AG10803 (cell line): Measurements from ENCODE around the gene CRYBB3.

Source experiments
- DNase-seq: peaks from one replicate; pipeline ENCODE4 v3.0.0; 2010; ENCODE audit warnings: low read depth
- H3K4me3 ChIP-seq: 2 replicates; pipeline ENCODE4 v1.5.1; 2011; ENCODE audit warnings: mild to moderate bottlenecking, low read length, control low read depth
- TF ChIP-seq, protein P1 (sequence below): conservative IDR thresholded peaks from 2 replicates; pipeline ENCODE4 v1.5.1; 2011; ENCODE audit warnings: mild to moderate bottlenecking, low read length, control low read depth, inconsistent platforms

Gene CRYBB3

DNA sequence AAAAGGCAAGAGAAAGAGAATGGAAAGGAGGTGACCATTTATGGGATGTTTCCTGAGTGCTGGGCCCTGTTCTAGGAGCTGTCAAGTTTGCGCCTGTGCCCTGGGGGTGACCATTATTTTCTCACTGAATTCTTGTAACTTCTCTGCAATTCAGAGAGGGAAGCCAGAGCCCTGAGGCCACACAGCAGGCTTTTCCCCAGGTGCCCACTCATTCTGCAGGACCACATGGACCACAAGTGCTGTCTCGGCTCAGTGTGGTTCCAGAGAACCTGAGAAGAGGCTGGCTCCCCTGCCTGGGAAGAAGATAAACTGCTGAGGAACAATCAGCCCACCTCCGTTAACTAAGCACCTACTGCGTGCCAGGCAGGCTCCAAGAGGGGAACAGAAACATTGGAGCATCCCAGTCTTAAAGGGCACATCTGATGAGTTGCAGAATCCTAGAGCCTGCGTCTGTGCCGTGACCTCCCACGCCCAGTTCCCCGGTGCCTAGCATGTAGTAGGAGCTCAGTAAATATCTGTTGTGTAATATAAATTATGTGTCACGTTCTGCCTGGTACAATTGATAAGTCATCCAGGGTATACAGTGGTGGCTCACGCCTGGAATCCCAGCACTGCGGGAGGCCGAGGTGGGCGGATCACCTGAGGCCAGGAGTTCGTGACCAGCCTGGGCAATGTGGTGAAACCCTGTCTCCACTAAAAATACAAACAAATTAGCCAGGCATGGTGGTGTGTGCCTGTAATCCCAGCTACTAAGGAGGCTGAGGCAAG, 31.6 kb upstream of the CRYBB3 start:
- TF ChIP-seq, protein P1, sequence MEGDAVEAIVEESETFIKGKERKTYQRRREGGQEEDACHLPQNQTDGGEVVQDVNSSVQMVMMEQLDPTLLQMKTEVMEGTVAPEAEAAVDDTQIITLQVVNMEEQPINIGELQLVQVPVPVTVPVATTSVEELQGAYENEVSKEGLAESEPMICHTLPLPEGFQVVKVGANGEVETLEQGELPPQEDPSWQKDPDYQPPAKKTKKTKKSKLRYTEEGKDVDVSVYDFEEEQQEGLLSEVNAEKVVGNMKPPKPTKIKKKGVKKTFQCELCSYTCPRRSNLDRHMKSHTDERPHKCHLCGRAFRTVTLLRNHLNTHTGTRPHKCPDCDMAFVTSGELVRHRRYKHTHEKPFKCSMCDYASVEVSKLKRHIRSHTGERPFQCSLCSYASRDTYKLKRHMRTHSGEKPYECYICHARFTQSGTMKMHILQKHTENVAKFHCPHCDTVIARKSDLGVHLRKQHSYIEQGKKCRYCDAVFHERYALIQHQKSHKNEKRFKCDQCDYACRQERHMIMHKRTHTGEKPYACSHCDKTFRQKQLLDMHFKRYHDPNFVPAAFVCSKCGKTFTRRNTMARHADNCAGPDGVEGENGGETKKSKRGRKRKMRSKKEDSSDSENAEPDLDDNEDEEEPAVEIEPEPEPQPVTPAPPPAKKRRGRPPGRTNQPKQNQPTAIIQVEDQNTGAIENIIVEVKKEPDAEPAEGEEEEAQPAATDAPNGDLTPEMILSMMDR = no peak
- DNase-seq = no peak

DNA sequence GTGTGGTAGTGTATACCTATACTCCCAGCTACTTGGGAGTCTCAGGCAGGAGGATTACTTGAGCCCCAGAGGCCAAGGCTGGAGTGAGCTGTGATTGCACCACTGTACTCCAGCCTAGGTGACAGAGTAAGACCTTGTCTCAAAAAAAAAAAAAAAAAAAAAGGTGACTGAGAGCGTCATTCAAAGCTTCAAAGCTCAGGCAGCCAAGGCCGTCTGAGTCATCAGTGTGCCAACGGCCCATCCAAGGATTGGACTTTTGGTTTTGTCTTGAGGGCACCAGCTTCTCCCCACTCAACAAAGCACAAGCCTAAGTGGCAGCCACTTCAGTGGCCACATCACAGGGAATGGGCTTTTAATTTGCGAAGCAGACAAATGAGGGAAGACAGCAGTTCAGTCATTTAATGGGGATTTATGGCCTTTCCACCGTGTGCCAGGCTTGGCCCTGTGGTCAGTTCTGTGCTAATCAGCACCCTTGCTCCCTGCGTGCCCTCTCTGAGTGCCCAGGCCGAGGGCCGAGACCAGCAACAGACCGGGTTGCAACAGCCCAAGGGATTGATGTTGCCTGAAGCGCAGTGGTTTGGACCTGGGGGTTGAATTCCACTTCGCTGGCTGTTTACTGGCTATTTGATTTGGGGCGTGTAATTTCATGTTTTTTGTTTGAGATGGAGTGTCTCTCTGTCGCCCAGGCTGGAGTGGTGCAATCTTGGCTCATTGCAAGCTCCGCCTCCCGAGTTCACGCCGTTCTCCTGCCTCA, 30.2 kb upstream of the CRYBB3 start:
- H3K4me3 ChIP-seq = no peak overlapping the region
- TF ChIP-seq, protein P1 = no peak
- DNase-seq = no peak

More for the DNA sequence above, 31.6 kb upstream of the CRYBB3 start:
- H3K4me3 ChIP-seq = no peak overlapping the region

DNA sequence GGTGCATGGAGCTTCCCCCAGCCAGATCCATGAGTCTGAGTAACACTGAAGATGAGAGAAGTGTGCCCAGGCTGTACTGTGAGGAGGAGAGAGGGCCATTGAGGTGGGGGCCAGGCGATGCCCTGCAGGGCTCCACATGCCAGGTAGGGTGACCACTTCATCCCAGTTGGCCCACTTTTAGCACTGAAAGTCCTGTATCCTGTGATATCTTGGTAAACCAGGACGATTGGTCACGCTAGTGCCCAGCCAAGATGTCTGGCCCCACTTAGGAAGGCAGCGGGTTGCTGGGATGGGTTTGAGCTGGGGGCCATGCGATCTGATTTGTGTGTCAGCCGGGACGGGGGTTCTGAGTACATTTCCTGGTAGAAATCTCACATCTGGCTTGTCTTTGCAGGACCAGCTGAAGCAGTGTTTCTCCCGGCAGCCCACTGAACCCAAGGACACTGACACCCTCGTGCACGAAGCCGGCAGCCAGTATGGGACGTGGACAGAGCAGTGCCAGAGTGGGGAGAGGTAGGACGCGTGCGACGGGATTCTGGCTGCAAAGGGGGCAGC, 29.2 kb upstream of the CRYBB3 start:
- no peak for DNase-seq
- TF ChIP-seq, protein P1 = no peak
- H3K4me3 ChIP-seq = no peak overlapping the region

DNA sequence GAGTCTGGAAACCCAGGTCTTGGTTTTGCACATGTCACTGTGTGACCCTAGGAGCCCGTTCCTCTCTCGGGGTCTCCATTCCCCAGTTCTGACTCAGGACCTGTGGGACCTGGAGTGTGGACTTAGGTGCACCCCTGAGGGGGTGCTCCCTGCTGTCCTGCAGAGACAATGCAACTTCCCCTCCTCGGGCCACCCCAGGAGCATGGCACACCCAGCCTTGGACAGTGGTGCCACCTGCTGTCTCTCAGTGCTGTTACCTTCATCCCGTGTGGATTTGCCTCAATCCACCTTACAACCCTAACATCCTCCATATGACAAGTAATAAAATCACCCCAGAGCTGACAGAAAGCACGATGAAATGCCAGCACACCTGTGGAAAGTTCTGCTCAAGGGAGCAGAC, 27.5 kb upstream of the CRYBB3 start:
- TF ChIP-seq, protein P1 = no peak; the same call in 1 of the 2 replicates
- no peak overlapping the region for H3K4me3 ChIP-seq
- DNase-seq = no peak

DNA sequence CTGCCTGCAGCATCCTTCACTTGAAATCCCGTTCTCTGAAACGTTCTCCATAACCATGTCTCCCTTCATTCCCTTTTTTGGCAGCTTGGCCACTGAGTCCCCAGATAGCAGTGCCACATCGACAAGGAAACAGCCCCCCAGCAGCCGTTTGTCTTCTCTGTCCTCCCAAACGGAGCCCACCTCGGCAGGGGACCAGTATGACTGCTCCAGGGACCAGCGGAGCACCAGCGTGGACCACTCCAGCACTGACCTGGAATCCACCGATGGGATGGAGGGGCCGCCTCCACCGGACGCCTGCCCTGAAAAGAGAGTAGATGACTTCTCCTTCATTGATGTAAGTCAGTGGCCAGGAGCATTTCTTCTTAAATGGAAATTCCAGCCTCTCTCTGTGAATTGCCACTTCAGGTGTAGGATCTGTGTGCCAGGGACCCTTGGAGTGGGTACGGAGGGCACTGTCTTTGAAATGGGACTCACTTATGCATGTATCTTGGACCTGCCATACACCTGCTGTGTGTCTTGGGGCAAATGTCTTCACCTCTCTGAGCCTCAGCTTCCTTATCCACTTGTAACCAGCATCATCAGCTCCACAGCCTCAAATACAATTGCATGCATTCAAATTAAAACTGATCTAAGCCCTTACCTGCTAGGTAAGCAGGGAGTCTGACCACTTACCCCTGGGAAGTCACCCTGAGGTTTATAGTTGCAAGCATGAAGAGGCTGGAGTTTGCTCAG, 25.3 kb upstream of the CRYBB3 start:
- TF ChIP-seq, protein P1 = no peak
- H3K4me3 ChIP-seq = no peak overlapping the region
- no peak for DNase-seq

DNA sequence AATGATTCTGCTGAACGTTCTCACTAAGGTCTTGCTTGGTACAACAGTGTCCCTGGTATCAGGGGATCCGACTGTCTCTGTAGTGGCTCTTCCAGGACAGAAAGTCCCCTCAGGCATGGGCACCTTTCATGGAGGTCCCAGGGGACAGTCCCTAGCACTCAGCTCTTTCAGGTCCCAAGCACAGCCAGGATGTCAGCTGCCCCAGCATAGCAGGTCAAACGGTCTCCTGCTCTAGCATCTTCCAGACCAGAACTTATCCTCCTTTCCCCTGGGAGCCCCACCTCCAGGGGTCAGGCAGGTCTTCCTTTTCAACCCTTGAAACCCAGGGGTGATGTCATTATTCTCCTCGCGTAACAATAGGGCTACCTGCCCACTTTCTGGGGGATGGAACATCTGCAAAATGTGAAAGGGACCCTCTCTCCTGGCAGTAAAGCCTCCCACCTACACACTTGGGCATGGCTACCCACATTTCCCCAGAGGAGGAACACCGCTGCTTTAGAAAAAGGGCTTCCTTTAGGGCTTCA, 24.7 kb upstream of the CRYBB3 start:
- no peak for DNase-seq
- TF ChIP-seq, protein P1 = no peak
- H3K4me3 ChIP-seq = no peak overlapping the region
